ENCODE results near the gene NAGK. TPM values are rescaled to one million over a fixed set of nuclear protein-coding genes. Genes with fewer than 3 reads are reported as not detected.

NAGK gene
- total RNA-seq, 3 donors from 2014 or later, result 71.5 to 115 (median 75.1) TPM

- H3K36me3 ChIP-seq, result no peaks in the 10 kb centered on the region
- intact Hi-C loops (cut with DNase I; ENCODE audit: low total_unique reads), result loop anchor here (5.0 kb wide), 1 partner anchor 728 kb away; no protein-coding TSS in a partner anchor
- no peaks in the 10 kb centered on the region for H3K4me1 ChIP-seq
- no peak for DNase-seq (ENCODE audit: low spot score in 2 of 2)
- H3K9me3 ChIP-seq, result no peaks in the 10 kb centered on the region
- no peak overlapping the region for H3K4me3 ChIP-seq
- TF ChIP-seq POLR2A (IDR thresholded peaks at IDR 0.05), result no peak
- H3K27ac ChIP-seq, result no peak overlapping the region
- H3K27me3 ChIP-seq, result no peaks in the 10 kb centered on the region
Measured at GRCh38 chr2:71113843-71114242, 45.4 kb downstream of the NAGK start.

GRCh38 chr2:71117063-71117462 lies 48.6 kb downstream of the NAGK start:
- no peaks in the 10 kb centered on the region for H3K27me3 ChIP-seq
- no peak for DNase-seq (ENCODE audit: low spot score in 2 of 2)
- intact Hi-C loops (cut with DNase I; ENCODE audit: low total_unique reads), result no loop called here
- TF ChIP-seq POLR2AphosphoS5 (IDR thresholded peaks at IDR 0.05) (no peak), POLR2A (IDR thresholded peaks at IDR 0.05) (no peak), CTCF (IDR thresholded peaks at IDR 0.05) (no peak)
- H3K36me3 ChIP-seq, result no peaks in the 10 kb centered on the region
- no peaks in the 10 kb centered on the region for H3K9me3 ChIP-seq
- no peak overlapping the region for H3K27ac ChIP-seq
- H3K4me3 ChIP-seq, result no peak overlapping the region
- H3K4me1 ChIP-seq, result peaks cover 0 to 3% of the 10 kb centered on the region in 2 donors

- Histone ChIP-seq H3K36me3 (peaks cover 5% of the 10 kb centered on the region), H3K27ac (no peak overlapping the region), H3K4me1 (peaks cover 0 to 3% of the 10 kb centered on the region in 2 donors), H3K9me3 (no peaks in the 10 kb centered on the region), H3K4me3 (no peak overlapping the region), H3K27me3 (no peaks in the 10 kb centered on the region)
- DNase-seq (ENCODE audit: low spot score in 2 of 2), result no peak
- intact Hi-C loops (cut with DNase I; ENCODE audit: low total_unique reads), result no loop called here
- TF ChIP-seq POLR2AphosphoS5 (IDR thresholded peaks at IDR 0.05), result no peak
- no peak for TF ChIP-seq CTCF (IDR thresholded peaks at IDR 0.05)
- TF ChIP-seq POLR2A (IDR thresholded peaks at IDR 0.05), result no peak
Measured at GRCh38 chr2:71120195-71120594, 51.7 kb downstream of the NAGK start.

- intact Hi-C loops (cut with DNase I; ENCODE audit: low total_unique reads), result no loop called here
- no peak for DNase-seq (ENCODE audit: low spot score in 2 of 2)
- no peak for TF ChIP-seq CTCF (IDR thresholded peaks at IDR 0.05)
- no peak for TF ChIP-seq POLR2A (IDR thresholded peaks at IDR 0.05)
- no peak for TF ChIP-seq POLR2AphosphoS5 (IDR thresholded peaks at IDR 0.05)
- Histone ChIP-seq H3K27ac (no peak overlapping the region), H3K4me1 (peaks cover 0 to 3% of the 10 kb centered on the region in 2 donors), H3K9me3 (no peaks in the 10 kb centered on the region), H3K27me3 (no peaks in the 10 kb centered on the region), H3K4me3 (no peak overlapping the region), H3K36me3 (peaks cover 5% of the 10 kb centered on the region)
Measured at GRCh38 chr2:71121479-71121878, 53.0 kb downstream of the NAGK start.

GRCh38 chr2:71122387-71123298 lies 54.2 kb downstream of the NAGK start:
- Histone ChIP-seq H3K4me3 (no peak overlapping the region), H3K9me3 (no peaks in the 10 kb centered on the region), H3K27ac (no peak overlapping the region), H3K36me3 (peaks cover 5% of the 10 kb centered on the region), H3K4me1 (peaks cover 0 to 3% of the 10 kb centered on the region in 2 donors), H3K27me3 (no peaks in the 10 kb centered on the region)
- DNase-seq (ENCODE audit: low spot score in 2 of 2), result no peak
- TF ChIP-seq POLR2AphosphoS5 (IDR thresholded peaks at IDR 0.05) (no peak), POLR2A (IDR thresholded peaks at IDR 0.05) (no peak), CTCF (IDR thresholded peaks at IDR 0.05) (no peak)
- intact Hi-C loops (cut with DNase I; ENCODE audit: low total_unique reads), result no loop called here

All from breast epithelium (tissue), 4 donors.